ENCODE measurements around the gene PDZD8. TPM values are rescaled to one million over a fixed set of nuclear protein-coding genes. Genes with fewer than 3 reads are reported as not detected.

The PDZD8 gene
- total RNA-seq, 2 experiments from 2014 or later: 18.0 to 18.3 TPM

GRCh38 chr10:117409549-117410305 lies 34.5 kb upstream of the PDZD8 start:
- no peak overlapping the region for H3K4me3 Mint-ChIP-seq
- no peaks in the 10 kb centered on the region for H3K4me1 Mint-ChIP-seq
- ATAC-seq (no peak), DNase-seq (no peak)
- H3K27me3 Mint-ChIP-seq: peaks cover 21% of the 10 kb centered on the region
- H3K9me3 Mint-ChIP-seq (ENCODE audit: low read depth): no peaks in the 10 kb centered on the region
- CTCF ChIA-PET: no interaction called here
- no peak overlapping the region for H3K27ac Mint-ChIP-seq
- no peaks in the 10 kb centered on the region for H3K36me3 Mint-ChIP-seq

- no peaks in the 10 kb centered on the region for H3K9me3 Mint-ChIP-seq (ENCODE audit: low read depth)
- H3K27ac Mint-ChIP-seq: no peak overlapping the region
- CTCF ChIA-PET: no interaction called here
Measured at GRCh38 chr10:117408436-117409384, 33.5 kb upstream of the PDZD8 start.

GRCh38 chr10:117405730-117406129 lies 30.5 kb upstream of the PDZD8 start:
- CTCF ChIA-PET: no interaction called here
- Mint-ChIP-seq H3K27me3 (peaks cover 17% of the 10 kb centered on the region), H3K36me3 (no peaks in the 10 kb centered on the region), H3K9me3 (ENCODE audit: low read depth) (no peaks in the 10 kb centered on the region), H3K4me3 (no peak overlapping the region), H3K4me1 (no peaks in the 10 kb centered on the region), H3K27ac (no peak overlapping the region)
- DNase-seq (no peak), ATAC-seq (no peak)

More at GRCh38 chr10:117408436-117409384, 33.5 kb upstream of the PDZD8 start:
- H3K36me3 Mint-ChIP-seq: no peaks in the 10 kb centered on the region
- ATAC-seq (no peak), DNase-seq (no peak)
- no peak overlapping the region for H3K4me3 Mint-ChIP-seq
- H3K27me3 Mint-ChIP-seq: peaks cover 20% of the 10 kb centered on the region
- no peaks in the 10 kb centered on the region for H3K4me1 Mint-ChIP-seq

GRCh38 chr10:117400329-117400728 lies 25.1 kb upstream of the PDZD8 start:
- CTCF ChIA-PET: interaction anchor here (0.6 to 1.5 kb wide), 2 partner anchors 184 to 1353 kb away, joined by 3 to 4 read pairs; no protein-coding TSS in a partner anchor
- H3K36me3 Mint-ChIP-seq: no peaks in the 10 kb centered on the region

GRCh38 chr10:117399341-117400196 lies 24.3 kb upstream of the PDZD8 start:
- no peaks in the 10 kb centered on the region for H3K36me3 Mint-ChIP-seq
- no peak overlapping the region for H3K27ac Mint-ChIP-seq
- no peaks in the 10 kb centered on the region for H3K4me1 Mint-ChIP-seq
- peaks cover 12% of the 10 kb centered on the region for H3K27me3 Mint-ChIP-seq
- no peaks in the 10 kb centered on the region for H3K9me3 Mint-ChIP-seq (ENCODE audit: low read depth)
- CTCF ChIA-PET: interaction anchor here (0.6 to 1.5 kb wide), 2 partner anchors 183 to 1354 kb away, joined by 3 to 4 read pairs; no protein-coding TSS in a partner anchor
- no peak overlapping the region for H3K4me3 Mint-ChIP-seq
- ATAC-seq (no peak), DNase-seq (no peak)

More at GRCh38 chr10:117400329-117400728, 25.1 kb upstream of the PDZD8 start:
- H3K4me1 Mint-ChIP-seq: no peaks in the 10 kb centered on the region
- ATAC-seq (no peak), DNase-seq (no peak)
- no peak overlapping the region for H3K4me3 Mint-ChIP-seq
- peaks cover 12% of the 10 kb centered on the region for H3K27me3 Mint-ChIP-seq
- no peak overlapping the region for H3K27ac Mint-ChIP-seq
- H3K9me3 Mint-ChIP-seq (ENCODE audit: low read depth): no peaks in the 10 kb centered on the region

- H3K4me3 Mint-ChIP-seq: no peak overlapping the region
Measured at GRCh38 chr10:117398029-117398428, 22.8 kb upstream of the PDZD8 start.

GRCh38 chr10:117391436-117392205 lies 16.4 kb upstream of the PDZD8 start:
- Mint-ChIP-seq H3K4me3 (no peak overlapping the region), H3K27ac (no peak overlapping the region)

More at GRCh38 chr10:117398029-117398428, 22.8 kb upstream of the PDZD8 start:
- H3K36me3 Mint-ChIP-seq: no peaks in the 10 kb centered on the region
- H3K27me3 Mint-ChIP-seq: peaks cover 6% of the 10 kb centered on the region
- no peaks in the 10 kb centered on the region for H3K4me1 Mint-ChIP-seq
- ATAC-seq: no peak
- no peak for DNase-seq
- no peak overlapping the region for H3K27ac Mint-ChIP-seq
- CTCF ChIA-PET: no interaction called here
- no peaks in the 10 kb centered on the region for H3K9me3 Mint-ChIP-seq (ENCODE audit: low read depth)

GRCh38 chr10:117390420-117390819 lies 15.2 kb upstream of the PDZD8 start:
- H3K27ac Mint-ChIP-seq: no peak overlapping the region
- H3K9me3 Mint-ChIP-seq (ENCODE audit: low read depth): no peaks in the 10 kb centered on the region
- no peak overlapping the region for H3K4me3 Mint-ChIP-seq
- CTCF ChIA-PET: no interaction called here
- ATAC-seq (no peak), DNase-seq (no peak)
- H3K27me3 Mint-ChIP-seq: peaks cover 37% of the 10 kb centered on the region
- H3K36me3 Mint-ChIP-seq: no peaks in the 10 kb centered on the region
- H3K4me1 Mint-ChIP-seq: no peaks in the 10 kb centered on the region

More at GRCh38 chr10:117391436-117392205, 16.4 kb upstream of the PDZD8 start:
- DNase-seq (no peak), ATAC-seq (no peak)
- no peaks in the 10 kb centered on the region for H3K9me3 Mint-ChIP-seq (ENCODE audit: low read depth)
- CTCF ChIA-PET: no interaction called here
- H3K4me1 Mint-ChIP-seq: no peaks in the 10 kb centered on the region
- peaks cover 30% of the 10 kb centered on the region for H3K27me3 Mint-ChIP-seq
- H3K36me3 Mint-ChIP-seq: no peaks in the 10 kb centered on the region

GRCh38 chr10:117386805-117387204 lies 11.6 kb upstream of the PDZD8 start:
- DNase-seq (no peak), ATAC-seq (no peak)
- CTCF ChIA-PET: interaction anchor here (1.3 kb wide), 1 partner anchor 170 kb away, joined by 3 read pairs; no protein-coding TSS in a partner anchor
- no peak overlapping the region for H3K27ac Mint-ChIP-seq
- no peaks in the 10 kb centered on the region for H3K9me3 Mint-ChIP-seq (ENCODE audit: low read depth)
- H3K27me3 Mint-ChIP-seq: peaks cover 56% of the 10 kb centered on the region
- H3K36me3 Mint-ChIP-seq: no peaks in the 10 kb centered on the region
- no peaks in the 10 kb centered on the region for H3K4me1 Mint-ChIP-seq
- no peak overlapping the region for H3K4me3 Mint-ChIP-seq

- Mint-ChIP-seq H3K4me1 (no peaks in the 10 kb centered on the region), H3K9me3 (ENCODE audit: low read depth) (no peaks in the 10 kb centered on the region), H3K4me3 (no peak overlapping the region), H3K36me3 (no peaks in the 10 kb centered on the region), H3K27me3 (peaks cover 67% of the 10 kb centered on the region), H3K27ac (no peak overlapping the region)
- CTCF ChIA-PET: interaction anchor here (1.5 kb wide), 1 partner anchor 166 kb away, joined by 3 read pairs; no protein-coding TSS in a partner anchor
- ATAC-seq (no peak), DNase-seq (no peak)
Measured at GRCh38 chr10:117382861-117383260, 7.6 kb upstream of the PDZD8 start.

- DNase-seq: peak; percentile 62
- CTCF ChIA-PET: interaction anchor here (1.2 to 2.7 kb wide), 5 partner anchors 15 to 158 kb away, joined by 3 to 9 read pairs (median 4); no protein-coding TSS in a partner anchor
- Mint-ChIP-seq H3K9me3 (ENCODE audit: low read depth) (no peaks in the 10 kb centered on the region), H3K4me1 (peaks cover 32% of the 10 kb centered on the region), H3K4me3 (peak overlapping the region; percentile 93), H3K27ac (peak overlapping the region; percentile 89), H3K36me3 (peaks cover 8% of the 10 kb centered on the region), H3K27me3 (peaks cover 26% of the 10 kb centered on the region)
- ATAC-seq: peak; percentile 38
Measured at GRCh38 chr10:117374506-117375359, 507 bp downstream of the PDZD8 start.
